Ureter (tissue), 1 donor: ENCODE results near the gene KPNB1. TPM values are rescaled to one million over a fixed set of nuclear protein-coding genes. Genes with fewer than 3 reads are reported as not detected.

Source experiments
- DNase-seq: peaks from one replicate; pipeline ENCODE4 v3.0.0-alpha.2; 2020; ENCODE audit warnings: low spot score
- total RNA-seq: library from RNA; stranded (reverse); gene quantifications from one replicate; pipeline ENCODE4 v1.2.4, GENCODE V29; 2023
- donor health status: DM: yes; HTN: yes; CAD: no.

Gene KPNB1
- total RNA-seq: 352 TPM

DNA sequence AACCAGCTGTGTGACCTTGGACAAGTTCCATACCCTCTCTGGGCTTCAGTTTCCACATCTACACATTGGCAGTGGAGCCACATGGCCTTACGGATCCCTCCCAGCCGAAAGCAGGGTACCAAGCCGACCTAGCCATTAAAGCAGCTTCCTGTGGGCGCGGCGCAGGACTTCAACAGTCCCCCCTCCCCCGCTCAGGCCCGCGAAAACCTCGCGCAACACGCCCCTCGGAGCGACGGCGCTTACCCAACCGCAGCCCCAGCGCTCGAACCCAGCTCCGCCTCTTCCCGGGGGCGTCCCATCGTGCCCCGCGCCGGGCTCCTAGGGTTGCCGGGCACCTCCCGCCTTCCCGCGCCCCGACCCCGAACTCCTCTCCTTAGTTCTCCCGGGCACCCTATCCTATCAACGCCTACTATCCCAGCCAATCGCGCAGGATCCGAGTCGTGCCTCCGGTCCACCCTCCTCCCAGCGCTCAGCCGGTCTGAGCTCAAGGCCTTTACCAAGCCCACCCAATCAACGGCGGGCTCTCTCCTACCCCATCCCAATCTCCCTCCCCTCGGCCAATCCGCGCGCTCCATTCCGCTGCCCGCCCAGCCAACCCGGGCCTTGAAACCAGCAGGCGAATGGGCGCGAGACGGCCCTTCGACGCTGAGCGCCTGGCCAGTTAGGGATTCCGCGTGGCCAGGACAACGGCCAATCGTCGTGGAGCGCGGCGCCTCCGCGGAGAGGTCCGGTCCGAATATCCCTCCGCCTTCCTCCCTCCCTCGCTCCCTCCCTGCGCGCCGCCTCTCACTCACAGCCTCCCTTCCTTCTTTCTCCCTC, at the start of gene KPNB1:
TSS of gene KPNB1 (plus strand) at position 767 of the 819 bp plus-strand sequence. CDS start 326 bp downstream, outside the sequence.
- peak; percentile 100 for DNase-seq

DNA sequence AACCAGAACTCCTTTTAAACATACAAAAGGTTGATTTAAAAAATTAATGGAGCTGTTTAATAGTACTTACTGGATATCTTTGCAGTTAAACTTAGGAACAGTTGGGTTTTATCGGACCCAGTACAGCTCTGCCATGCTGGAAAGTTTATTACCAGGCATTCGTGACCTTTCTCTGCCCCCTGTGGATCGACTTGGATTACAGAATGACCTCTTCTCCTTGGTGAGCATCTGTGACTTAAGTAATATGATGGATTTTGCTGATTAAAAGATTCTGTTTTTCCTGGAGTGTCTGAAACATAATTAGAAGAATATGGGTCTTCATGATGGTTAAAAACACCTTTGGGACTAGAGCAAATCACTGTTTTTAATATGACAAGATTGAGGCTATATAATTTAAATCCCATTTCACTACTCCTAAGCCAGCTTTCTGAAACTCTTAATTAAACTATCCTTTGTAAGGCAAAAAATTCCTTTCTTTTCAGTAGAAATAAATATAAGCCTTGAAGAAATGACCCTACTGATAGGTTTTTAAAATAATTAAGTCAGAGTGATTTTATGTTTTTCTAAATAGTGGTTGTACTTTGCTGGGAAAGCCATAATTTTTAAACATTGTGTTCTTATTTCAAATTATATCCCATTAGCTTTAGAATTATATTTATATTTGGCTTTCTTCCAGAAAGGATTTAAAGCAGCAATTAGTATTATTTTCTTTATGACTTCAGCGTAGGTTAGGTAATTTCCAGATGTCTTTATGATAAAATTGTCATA, 45.7 kb upstream of the KPNB1 start:
- DNase-seq: no peak

DNA sequence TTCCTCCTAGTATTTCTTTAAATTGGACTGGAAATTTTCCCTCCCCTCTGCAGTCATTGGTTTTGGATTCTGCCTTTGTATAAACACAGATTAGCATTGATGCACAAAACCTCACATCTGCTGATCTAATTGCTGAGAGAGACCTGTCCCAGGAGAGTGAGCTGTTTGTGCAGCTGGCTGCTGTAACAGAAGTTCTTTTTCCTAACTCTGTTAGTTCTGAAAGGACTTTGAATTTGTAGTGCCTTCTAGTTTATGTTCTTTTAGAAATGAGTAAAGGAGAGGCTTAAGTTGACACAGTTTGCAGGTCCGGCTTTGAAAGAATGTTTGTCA, 45.2 kb upstream of the KPNB1 start:
- no peak for DNase-seq

GRCh38 chr17:47605011-47605410, 44.7 kb upstream of the KPNB1 start:
- DNase-seq: no peak

DNA sequence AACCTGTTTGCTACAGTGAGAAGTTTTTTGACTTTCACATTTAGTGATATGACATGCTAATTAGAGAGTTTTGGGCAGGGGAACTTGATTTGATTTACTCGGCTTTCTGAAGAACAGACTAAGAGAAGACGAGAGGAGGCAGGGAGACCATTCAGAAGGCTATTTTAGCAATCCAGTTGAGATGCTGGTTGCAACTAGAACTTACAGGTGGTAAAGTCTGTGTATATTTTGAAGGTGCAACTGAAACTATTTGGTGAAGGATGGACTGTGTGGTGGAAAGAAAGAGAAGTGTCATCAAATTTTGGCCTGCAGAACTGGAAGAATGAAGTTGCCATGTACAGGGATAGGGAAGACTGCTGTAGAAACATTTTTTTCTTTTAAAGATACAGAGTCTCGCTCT, 42.2 kb upstream of the KPNB1 start:
- no peak for DNase-seq

GRCh38 chr17:47611372-47612350, 38.1 kb upstream of the KPNB1 start:
- DNase-seq: no peak

GRCh38 chr17:47615766-47616424, 33.8 kb upstream of the KPNB1 start:
- no peak for DNase-seq

DNA sequence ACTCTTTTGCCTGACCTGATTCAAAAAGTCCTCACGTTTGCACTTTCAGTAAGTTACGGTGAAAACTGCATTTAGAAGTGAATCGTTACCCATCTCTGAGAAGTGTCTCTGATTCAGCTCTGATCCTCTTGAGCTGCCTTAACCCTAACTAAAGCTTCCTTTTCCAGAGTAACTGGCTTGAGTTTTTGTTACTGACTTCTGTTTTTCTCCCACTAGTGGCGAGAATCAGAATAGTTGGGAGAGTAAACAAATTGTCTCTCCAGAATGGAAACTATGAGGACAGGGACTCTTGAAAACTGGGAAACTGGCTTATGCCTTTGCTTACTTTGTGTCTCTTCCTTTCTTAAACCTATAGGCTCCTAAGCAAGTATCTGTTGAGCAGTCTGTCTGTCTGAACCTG, 31.3 kb upstream of the KPNB1 start:
- no peak for DNase-seq

- DNase-seq: no peak
Measured at GRCh38 chr17:47620503-47621245, 29.0 kb upstream of the KPNB1 start.

DNA sequence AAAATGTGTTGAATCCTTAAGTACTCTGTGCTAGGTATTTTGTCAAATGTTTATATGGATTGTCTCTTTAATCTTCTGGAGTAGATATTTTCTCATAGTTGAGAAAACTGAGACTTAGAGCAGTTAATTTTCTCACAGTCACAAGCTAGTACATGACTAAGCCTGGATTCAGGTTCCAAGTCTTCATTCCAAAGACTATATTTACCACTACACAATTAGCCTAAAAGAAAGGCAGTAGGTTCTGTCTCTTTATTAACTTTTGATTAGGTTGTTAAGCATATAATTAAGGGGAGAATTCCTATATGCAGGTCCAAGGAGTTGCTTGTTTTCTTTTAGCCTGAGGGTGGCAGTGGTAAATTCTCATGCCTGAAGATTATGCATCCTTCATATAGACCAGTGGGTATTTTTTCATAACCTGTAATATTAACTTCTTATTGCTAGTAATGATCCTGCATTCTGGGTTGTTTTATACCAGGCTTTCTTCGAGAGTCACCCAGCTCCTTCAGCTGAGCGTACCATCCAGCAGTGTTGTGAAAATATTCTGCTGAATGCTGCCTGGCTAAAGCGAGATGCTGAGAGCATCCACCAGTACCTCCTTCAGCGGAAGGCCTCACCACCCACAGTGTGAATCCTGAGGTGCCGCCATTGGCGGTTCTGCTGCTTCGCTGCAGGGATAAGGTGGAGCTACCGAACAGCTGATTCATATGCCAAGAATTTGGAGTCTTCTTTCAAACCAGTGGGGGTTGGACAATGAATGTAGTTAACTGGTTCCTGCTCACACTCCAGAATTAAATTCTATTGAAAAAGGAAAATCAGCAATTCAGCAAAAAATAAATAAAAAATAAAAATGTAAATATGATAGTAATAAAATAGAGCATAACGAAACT, 28.2 kb upstream of the KPNB1 start:
- no peak for DNase-seq

- no peak for DNase-seq
Measured at GRCh38 chr17:47622180-47622549, 27.6 kb upstream of the KPNB1 start.

DNA sequence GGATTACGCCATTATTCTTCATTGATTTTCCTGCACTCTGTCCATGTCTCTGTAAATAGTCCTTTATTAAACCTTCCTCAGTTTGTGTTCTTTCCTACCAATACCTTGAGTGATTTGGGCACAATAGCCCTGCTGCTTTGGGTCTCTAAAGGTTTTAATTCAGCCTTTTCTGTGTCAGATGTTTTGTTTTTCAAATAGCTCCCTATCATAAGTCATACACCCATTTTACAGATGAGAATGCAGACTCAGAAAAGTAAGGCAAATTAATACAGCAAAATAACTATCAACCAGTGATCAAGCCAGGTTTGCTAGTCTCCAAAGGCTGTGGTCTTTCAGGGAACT, 25.0 kb upstream of the KPNB1 start:
- DNase-seq: no peak

DNA sequence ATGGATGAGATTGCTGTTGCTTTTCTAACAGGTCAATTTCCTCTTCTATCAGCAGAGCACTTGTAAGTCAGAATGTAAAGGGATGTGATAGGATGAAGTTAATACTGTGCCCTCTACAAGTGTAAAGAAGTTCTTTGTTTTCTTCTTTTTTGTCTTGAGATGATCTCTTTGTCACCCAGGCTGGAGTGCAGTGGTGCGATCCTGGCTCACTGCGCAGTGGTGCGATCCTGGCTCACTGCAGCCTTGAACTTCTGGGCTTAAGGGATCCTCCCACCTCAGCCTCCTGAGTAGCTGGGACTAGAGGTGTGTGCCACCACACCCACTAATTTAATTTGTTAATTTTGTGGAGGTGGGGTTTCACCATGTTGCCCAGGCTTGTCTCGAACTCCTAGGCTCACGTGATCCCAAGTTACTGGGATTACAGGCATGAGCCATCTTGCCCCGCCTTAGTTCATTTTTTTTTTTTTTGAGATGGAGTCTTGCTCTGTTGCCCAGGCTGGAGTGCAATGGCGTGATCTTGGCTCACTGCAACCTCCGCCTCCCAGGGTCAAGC, 21.6 kb upstream of the KPNB1 start:
- DNase-seq: no peak

- no peak for DNase-seq
Measured at GRCh38 chr17:47629826-47630225, 19.9 kb upstream of the KPNB1 start.

DNA sequence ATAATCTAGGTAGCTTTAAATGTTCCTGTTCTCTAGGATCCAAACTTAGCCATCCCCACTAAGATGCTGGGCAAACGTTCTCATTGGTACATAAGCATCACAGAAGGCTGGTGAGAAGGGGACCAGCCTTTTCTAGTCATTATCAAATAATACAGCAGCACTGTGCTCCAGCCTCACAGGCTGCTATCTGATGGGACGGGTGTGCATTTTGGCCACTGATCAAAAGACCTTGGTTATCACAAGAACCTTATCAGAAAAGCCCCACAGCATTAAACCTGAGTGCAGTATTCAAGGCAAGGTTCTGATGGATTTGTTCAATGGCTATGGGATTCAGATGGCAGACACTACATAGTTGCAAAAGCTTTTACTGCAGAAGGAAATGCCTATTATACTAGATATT, 19.1 kb upstream of the KPNB1 start:
- DNase-seq: no peak

DNA sequence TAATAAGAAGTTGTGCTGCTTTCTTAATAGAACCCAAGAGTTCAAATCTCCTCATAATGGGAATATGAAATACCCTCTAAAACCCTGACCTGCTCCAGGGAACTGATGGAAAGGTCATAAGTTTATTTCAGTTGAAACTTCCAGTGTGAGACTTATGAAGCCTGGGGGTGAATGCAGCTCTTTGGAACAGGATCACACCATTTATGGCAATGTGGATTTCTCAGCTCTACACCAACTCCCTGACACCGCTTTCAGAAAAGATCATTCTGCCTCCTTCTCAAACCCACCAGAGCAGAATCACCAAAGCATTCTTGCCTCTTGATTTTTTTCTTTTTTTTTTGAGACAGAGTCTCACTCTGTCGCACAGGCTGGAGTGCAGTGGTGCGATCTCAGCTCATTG, 16.7 kb upstream of the KPNB1 start:
- DNase-seq: no peak

- no peak for DNase-seq
Measured at GRCh38 chr17:47633996-47634395, 15.7 kb upstream of the KPNB1 start.

- no peak for DNase-seq
Measured at GRCh38 chr17:47634870-47635269, 14.8 kb upstream of the KPNB1 start.

DNA sequence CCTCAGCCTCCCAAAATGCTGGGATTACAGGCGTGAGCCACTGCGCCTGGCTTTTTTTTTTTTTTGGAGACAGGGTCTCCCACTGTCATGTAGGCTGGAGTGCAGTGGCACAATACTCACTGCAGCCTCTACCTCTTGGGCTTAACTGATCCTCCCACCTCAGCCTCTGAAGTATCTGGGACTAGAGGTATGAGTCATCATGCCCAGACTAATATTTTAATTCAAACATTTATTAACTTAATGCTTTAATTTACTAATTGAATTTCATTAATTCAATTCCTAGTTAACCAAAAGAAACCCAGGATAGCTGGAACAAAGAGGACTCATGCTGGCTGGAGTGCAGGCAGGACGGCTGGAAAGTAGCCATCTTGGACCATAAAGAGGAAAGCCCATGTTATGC, 14.0 kb upstream of the KPNB1 start:
- DNase-seq: no peak
